DND-41 (cell line): ENCODE data around the gene GMEB2.

Source experiments
- ATAC-seq: fragments of 200-7000 bp; cut with Tn5 transposase; 3 replicates; pipeline ENCODE4 v1.9.1; 2021; ENCODE audit warnings: low read depth; ENCODE audit not compliant: insufficient read depth
- DNase-seq: peaks from one replicate; pipeline ENCODE4 v3.0.0-alpha.2; 2020
- H2AFZ ChIP-seq: 2 replicates; pipeline ENCODE4 v1.6.0; 2012; ENCODE audit warnings: low read depth, low read length
- H3K27ac ChIP-seq: 2 replicates; pipeline ENCODE4 v1.5.1; 2012; ENCODE audit warnings: low read length, inconsistent platforms
- H3K27me3 ChIP-seq: fragments of 200-600 bp; sonication (generic); 2 replicates; pipeline ENCODE4 v1.6.0; 2012; ENCODE audit warnings: low read length, mild to moderate bottlenecking, inconsistent platforms; ENCODE audit not compliant: insufficient read depth, poor library complexity
- H3K36me3 ChIP-seq: 2 replicates; pipeline ENCODE4 v1.5.1; 2012; ENCODE audit warnings: low read length, inconsistent platforms; ENCODE audit not compliant: insufficient read depth
- H3K4me1 ChIP-seq: 2 replicates; pipeline ENCODE4 v1.5.1; 2012; ENCODE audit warnings: mild to moderate bottlenecking, low read length; ENCODE audit not compliant: insufficient read depth
- H3K4me2 ChIP-seq: 2 replicates; pipeline ENCODE4 v1.6.0; 2012; ENCODE audit warnings: mild to moderate bottlenecking, moderate library complexity, low read length, inconsistent platforms; ENCODE audit not compliant: insufficient read depth
- H3K4me3 ChIP-seq, 2 experiments: fragments of 200-600 bp in 1 of 2; shearing (Covaris generic) in 1 of 2; 2 replicates each; pipeline ENCODE4 v1.5.1; 2012 to 2016; ENCODE audit warnings: inconsistent platforms in 2 of 2, low read length in 2 of 2, mild to moderate bottlenecking in 2 of 2, low read depth in 1 of 2, moderate library complexity in 1 of 2
- H3K79me2 ChIP-seq: 2 replicates; pipeline ENCODE4 v1.6.0; 2012; ENCODE audit warnings: low read length, inconsistent platforms; ENCODE audit not compliant: insufficient read depth
- H3K9ac ChIP-seq: 2 replicates; pipeline ENCODE4 v1.6.0; 2012; ENCODE audit warnings: low read depth, mild to moderate bottlenecking, inconsistent platforms, low read length, moderate library complexity
- H3K9me3 ChIP-seq: 2 replicates; pipeline ENCODE4 v1.5.1; 2012; ENCODE audit warnings: low read length, moderate library complexity, mild to moderate bottlenecking, inconsistent platforms; ENCODE audit not compliant: insufficient read depth, severe bottlenecking
- H4K20me1 ChIP-seq: 2 replicates; pipeline ENCODE4 v1.6.0; 2012; ENCODE audit warnings: low read length; ENCODE audit not compliant: insufficient read depth
- EZH2 ChIP-seq: IDR thresholded peaks from 3 replicates; pipeline ENCODE4 v1.6.1; 2012; ENCODE audit warnings: borderline replicate concordance, low read depth, mild to moderate bottlenecking, moderate library complexity, low read length, inconsistent platforms; ENCODE audit not compliant: severe bottlenecking
- TF ChIP-seq, protein P1 (sequence below): IDR thresholded peaks from 2 replicates; pipeline ENCODE4 v1.5.1; 2012; ENCODE audit warnings: borderline replicate concordance, low read length, moderate library complexity, mild to moderate bottlenecking; ENCODE audit not compliant: poor library complexity, severe bottlenecking; ENCODE audit errors: extremely low read depth

Gene GMEB2

GRCh38 chr20:63554361-63555278, 72.3 kb downstream of the GMEB2 start:
- H3K9me3 ChIP-seq: no peaks in the 10 kb centered on the region
- peaks cover 32% of the 10 kb centered on the region for H3K4me1 ChIP-seq
- no peak for TF ChIP-seq EZH2
- TF ChIP-seq, protein P1, sequence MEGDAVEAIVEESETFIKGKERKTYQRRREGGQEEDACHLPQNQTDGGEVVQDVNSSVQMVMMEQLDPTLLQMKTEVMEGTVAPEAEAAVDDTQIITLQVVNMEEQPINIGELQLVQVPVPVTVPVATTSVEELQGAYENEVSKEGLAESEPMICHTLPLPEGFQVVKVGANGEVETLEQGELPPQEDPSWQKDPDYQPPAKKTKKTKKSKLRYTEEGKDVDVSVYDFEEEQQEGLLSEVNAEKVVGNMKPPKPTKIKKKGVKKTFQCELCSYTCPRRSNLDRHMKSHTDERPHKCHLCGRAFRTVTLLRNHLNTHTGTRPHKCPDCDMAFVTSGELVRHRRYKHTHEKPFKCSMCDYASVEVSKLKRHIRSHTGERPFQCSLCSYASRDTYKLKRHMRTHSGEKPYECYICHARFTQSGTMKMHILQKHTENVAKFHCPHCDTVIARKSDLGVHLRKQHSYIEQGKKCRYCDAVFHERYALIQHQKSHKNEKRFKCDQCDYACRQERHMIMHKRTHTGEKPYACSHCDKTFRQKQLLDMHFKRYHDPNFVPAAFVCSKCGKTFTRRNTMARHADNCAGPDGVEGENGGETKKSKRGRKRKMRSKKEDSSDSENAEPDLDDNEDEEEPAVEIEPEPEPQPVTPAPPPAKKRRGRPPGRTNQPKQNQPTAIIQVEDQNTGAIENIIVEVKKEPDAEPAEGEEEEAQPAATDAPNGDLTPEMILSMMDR: no peak
- ATAC-seq (no peak), DNase-seq (no peak)
- no peak overlapping the region for H3K27ac ChIP-seq
- H4K20me1 ChIP-seq: peaks cover 9% of the 10 kb centered on the region
- peak overlapping the region; percentile 84 for H3K4me2 ChIP-seq
- H3K79me2 ChIP-seq: no peaks in the 10 kb centered on the region
- peak overlapping the region; percentile 57; the same call in 1 of the 2 replicates for H3K9ac ChIP-seq
- no peaks in the 10 kb centered on the region for H3K36me3 ChIP-seq
- H3K27me3 ChIP-seq: no peaks in the 10 kb centered on the region
- no peak overlapping the region for H2AFZ ChIP-seq
- peak overlapping the region in 1 of 2 experiments; percentile 59; a peak in 2 of 4 replicates for H3K4me3 ChIP-seq

- H3K4me3 ChIP-seq: peak within 1 kb of the TSS; percentile 19 to 59; a peak in 3 of 4 replicates
- peaks cover 32% of the 10 kb centered on the region for H3K4me1 ChIP-seq
- TF ChIP-seq, protein P1: no peak
- TF ChIP-seq EZH2: no peak
- ATAC-seq (peak; percentile 25), DNase-seq (peak; percentile 62)
- H3K27me3 ChIP-seq: no peaks in the 10 kb centered on the region
- peaks cover 9% of the 10 kb centered on the region for H4K20me1 ChIP-seq
- H2AFZ ChIP-seq: peak within 1 kb of the TSS; percentile 57
- no peaks in the 10 kb centered on the region for H3K36me3 ChIP-seq
- H3K9me3 ChIP-seq: no peaks in the 10 kb centered on the region
- peak within 1 kb of the TSS; percentile 57 for H3K27ac ChIP-seq
- peak within 1 kb of the TSS; percentile 57 for H3K9ac ChIP-seq
- H3K79me2 ChIP-seq: no peaks in the 10 kb centered on the region
- H3K4me2 ChIP-seq: peak within 1 kb of the TSS; percentile 84
Observed at GRCh38 chr20:63553933-63554290, 73.0 kb downstream of the GMEB2 start, which contains the start of gene FNDC11. Gene FNDC11, plus strand, starts transcription at chr20:63554159. Its CDS starts 1,505 bp downstream, at chr20:63555664.

DNA sequence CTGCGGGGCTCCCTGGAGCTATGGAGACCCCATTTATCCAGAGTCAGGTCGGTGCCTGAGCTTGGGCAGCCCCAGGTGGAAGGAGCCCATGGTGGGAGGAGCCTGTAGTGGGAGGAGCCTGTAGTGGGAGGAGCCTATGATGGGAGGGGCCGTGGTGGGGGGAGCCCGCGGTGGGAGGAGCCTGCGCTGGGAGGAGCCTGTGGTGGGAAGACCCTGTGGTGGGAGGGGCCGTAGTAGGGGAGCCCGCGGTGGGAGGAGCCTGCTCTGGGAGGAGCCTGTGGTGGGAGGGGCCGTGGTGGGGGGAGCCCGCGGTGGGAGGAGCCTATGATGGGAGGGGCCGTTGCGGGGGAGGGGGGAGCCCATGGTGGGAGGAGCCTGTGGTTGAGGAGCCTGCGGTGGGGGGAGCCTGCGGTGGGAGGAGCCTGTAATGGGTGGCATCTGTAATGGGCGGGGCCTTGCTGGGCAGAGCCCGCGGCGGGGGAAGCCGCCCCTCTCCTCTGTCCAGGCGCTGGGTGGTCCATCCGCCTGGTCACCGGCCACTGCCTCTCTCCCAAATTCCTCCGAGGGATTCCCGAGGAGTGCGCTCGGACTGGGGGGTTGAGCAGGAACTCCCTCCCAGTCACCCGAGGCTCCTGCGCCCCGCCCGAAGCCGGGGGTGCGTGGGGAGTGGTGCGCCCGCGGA, 73.5 kb downstream of the GMEB2 start:
- peaks cover 32% of the 10 kb centered on the region for H3K4me1 ChIP-seq
- TF ChIP-seq EZH2: no peak
- TF ChIP-seq, protein P1: no peak
- peak; percentile 69 for ATAC-seq
- peak overlapping the region; percentile 57 for H3K27ac ChIP-seq
- H3K9me3 ChIP-seq: no peaks in the 10 kb centered on the region
- H3K27me3 ChIP-seq: peaks cover 4% of the 10 kb centered on the region
- H2AFZ ChIP-seq: peak overlapping the region; percentile 57
- H3K4me2 ChIP-seq: peak overlapping the region; percentile 84
- H3K9ac ChIP-seq: peak overlapping the region; percentile 57
- no peaks in the 10 kb centered on the region for H3K36me3 ChIP-seq
- DNase-seq: peak; percentile 88
- H3K4me3 ChIP-seq: peak overlapping the region; percentile 19 to 59; a peak in 3 of 4 replicates
- no peaks in the 10 kb centered on the region for H3K79me2 ChIP-seq
- H4K20me1 ChIP-seq: peaks cover 9% of the 10 kb centered on the region
